G401 (cell line): ENCODE data around the gene SPIRE2. TPM values are rescaled to one million over a fixed set of nuclear protein-coding genes. Genes with fewer than 3 reads are reported as not detected.
"Not testable (repeated sequence)": the region's sequence is repeated elsewhere in the genome, so short reads cannot be mapped to it uniquely, and the experiment has no call there.

Source experiments
- DNase-seq: peaks from one replicate; pipeline ENCODE4 v3.0.0-alpha.2; 2015; ENCODE audit warnings: low spot score
- in situ Hi-C: cut with HindIII; loops from 2 replicates; pipeline ENCODE4 v1.10.0; 2016; ENCODE audit warnings: low sequenced_read_pairs, mixed read lengths
- total RNA-seq: library from RNA; depleted of rRNA; stranded (reverse); fragments of >200 nt; shearing (Covaris generic); gene quantifications from 2 replicates; pipeline ENCODE4 v1.2.3, GENCODE V29; 2014

Gene SPIRE2
- total RNA-seq, 1 experiment from 2014 or later, result 21.7 TPM

DNA sequence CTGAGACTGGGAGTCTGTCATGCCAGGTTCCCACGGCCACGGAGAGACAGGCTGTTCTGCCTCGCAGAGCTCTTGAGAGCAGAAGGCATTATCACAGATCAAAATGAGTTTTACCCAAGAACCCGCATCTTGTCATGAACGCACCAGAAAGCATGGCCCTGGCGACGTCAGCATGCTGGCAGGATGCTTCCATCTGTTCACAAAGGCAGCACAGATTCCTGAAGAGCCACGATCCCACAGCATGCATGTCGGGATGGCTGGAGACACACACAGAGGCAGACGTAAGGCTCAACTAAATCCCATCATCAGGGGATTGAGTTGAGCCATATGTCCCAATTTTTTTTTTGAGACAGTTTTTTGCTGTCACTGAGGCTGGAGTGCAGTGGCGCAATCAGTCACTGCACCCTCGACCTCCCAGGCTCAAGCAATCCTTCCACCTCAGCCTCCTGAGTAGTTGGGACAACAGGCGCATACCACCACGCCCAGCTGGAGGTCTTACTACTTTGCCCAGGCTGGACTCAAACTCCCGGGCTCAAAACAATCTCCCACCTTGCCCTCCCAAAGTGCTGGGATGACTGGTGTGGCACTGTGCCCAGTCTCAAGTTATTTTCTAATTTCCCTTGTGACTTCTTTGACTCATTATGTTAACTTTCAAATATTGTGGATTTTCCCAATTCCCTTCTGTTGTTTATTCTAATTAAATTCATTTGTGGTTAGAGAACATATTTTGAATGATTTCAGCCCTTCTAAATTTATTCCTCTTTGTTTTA is 23.0 kb upstream of the SPIRE2 start:
- in situ Hi-C loops, result no loop called here
- peak; percentile 78 for DNase-seq

- in situ Hi-C loops, DNase-seq: not testable (repeated sequence)
Measured at GRCh38 chr16:89806589-89807193, 21.6 kb upstream of the SPIRE2 start.

- DNase-seq, result no peak
- in situ Hi-C loops, result no loop called here
Measured at GRCh38 chr16:89808475-89808874, 19.8 kb upstream of the SPIRE2 start.

GRCh38 chr16:89811321-89811720 is 17.0 kb upstream of the SPIRE2 start:
- no peak for DNase-seq
- in situ Hi-C loops, result no loop called here

GRCh38 chr16:89815639-89816348 is 12.5 kb upstream of the SPIRE2 start:
- no peak for DNase-seq
- in situ Hi-C loops, result no loop called here

DNA sequence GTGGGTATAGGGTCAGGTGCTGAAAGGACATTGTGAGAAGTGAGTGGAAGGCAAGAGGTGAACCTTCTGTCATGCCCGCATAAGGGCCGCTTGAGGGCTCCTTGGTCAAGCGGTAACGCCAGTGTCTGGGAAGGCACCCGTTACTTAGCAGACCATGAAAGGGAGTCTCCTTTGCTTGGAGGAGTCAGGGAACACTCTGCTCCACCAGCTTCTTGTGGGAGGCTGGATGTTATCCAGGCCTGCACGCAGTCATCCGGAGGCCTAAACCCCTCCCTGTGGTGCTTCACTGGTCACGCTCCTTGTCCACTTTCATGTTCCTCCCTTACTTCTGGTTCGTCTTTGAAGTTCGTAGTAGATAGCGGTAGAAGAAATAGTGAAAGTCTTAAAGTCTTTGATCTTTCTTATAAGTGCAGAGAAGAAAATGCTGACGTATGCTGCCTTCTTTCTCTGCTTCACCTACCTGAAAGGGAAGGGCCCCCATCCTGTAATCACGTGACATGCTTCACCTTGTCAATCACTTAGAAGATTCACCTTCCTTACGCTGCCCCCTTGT is 9.3 kb upstream of the SPIRE2 start:
- peak; percentile 40 for DNase-seq
- in situ Hi-C loops, result not testable (repeated sequence)

GRCh38 chr16:89819448-89819847 is 8.8 kb upstream of the SPIRE2 start:
- DNase-seq, in situ Hi-C loops: not testable (repeated sequence)

- DNase-seq, result no peak
- in situ Hi-C loops, result no loop called here
Measured at GRCh38 chr16:89821438-89822187, 6.7 kb upstream of the SPIRE2 start.

DNA sequence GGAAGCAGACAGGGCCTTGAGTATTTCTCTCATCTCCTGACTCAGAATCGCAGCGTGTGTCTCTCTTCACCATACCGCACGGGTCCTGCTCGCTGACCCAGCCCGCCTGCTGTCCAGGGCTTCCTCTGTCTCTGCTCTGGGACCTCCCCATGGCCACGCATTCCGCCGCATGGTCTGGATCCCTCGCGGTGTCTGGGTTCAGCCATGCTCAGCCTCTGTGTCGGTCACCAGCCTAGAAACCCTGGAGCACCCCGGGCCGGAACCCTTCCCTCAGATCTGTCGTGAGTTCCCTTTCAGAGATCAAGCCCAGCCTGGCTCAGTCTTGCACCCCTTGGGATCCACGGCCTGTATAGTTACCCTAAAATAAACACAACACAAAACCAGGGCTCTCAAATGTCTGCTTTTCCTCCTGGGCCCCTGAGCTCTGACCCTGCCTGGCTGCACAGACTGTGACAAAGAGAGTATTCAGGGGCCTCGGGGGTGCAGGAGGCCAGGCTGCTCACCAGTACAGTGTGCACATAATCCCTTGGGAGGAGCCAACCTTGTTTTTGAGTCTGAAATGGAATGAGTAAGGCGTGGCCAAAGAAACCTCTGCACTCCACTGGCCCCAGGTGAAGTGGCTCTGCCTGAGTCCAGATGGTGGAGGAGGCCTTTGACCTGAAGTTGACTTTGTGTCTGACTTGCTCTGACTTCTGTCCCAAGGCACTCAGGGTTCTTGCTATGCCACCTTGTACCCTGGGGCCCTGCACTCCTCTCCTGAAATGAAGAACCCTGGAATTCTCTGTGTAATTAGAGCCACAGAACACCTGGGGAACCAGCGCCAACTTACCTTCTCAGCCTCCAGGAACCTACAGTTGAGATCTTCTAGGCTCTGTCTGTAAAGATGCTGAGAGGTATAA is 5.8 kb upstream of the SPIRE2 start:
- in situ Hi-C loops, result no loop called here

GRCh38 chr16:89823087-89823823 is 5.0 kb upstream of the SPIRE2 start:
- in situ Hi-C loops, result no loop called here
- DNase-seq, result no peak

More for the DNA sequence above, 5.8 kb upstream of the SPIRE2 start:
- no peak for DNase-seq

DNA sequence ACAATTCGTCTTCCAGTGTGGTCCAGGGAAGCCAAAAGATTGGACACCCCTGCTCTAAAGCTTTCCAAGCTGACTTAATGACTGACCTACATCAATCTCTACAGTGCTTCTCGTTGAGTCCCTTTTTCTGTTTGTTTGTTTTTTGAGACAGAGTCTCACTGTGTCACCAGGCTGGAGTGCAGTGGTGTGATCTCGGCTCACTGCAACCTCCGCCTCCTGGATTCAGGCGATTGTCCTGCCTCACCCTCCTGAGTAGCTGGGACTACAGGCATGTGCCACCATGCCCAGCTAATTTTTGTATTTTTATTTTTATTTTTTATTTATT is 4.5 kb upstream of the SPIRE2 start:
- in situ Hi-C loops, DNase-seq: not testable (repeated sequence)

DNA sequence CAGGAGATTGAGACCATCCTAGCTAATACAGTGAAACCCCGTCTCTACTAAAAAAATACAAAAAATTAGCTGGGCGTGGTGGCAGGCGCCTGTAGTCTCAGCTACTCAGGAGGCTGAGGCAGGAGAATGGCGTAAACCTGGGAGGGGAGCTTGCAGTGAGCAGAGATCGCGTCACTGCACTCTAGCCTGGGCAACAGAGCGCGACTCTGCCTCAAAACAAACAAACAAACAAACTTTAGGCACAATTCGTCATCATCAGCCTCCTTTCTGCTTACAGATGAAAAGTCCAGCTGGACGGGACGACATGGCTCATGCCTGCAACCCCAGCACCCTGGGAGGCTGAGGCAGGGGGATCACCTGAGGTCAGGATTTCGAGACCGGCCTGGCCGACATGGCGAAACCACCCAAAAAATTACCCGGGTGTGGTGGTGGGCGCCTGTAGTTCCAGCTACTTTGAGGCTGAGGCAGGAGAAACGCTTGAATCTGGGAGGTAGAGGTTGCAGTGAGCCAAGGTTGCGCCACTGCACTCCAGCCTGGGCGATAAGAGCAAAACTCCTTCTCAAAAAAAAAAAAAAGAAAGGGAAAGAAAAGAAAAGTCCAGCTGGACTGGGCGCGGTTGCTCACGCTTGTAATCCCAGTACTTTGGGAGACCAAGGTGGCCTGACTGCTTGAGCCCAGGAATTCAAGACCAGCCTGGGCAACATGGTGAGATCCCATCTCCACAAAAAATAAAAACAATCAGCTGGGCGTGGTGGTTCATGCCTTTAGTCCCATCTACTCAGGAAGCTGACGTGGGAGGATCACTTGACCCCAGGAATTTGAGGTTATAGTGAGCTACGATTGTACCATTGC is 1.5 kb upstream of the SPIRE2 start:
- DNase-seq, result no peak
- in situ Hi-C loops, result no loop called here

- in situ Hi-C loops, result no loop called here
- peak; percentile 67 for DNase-seq
Measured at GRCh38 chr16:89827383-89828198, 684 bp upstream of the SPIRE2 start.

GRCh38 chr16:89828870-89829629 is 775 bp downstream of the SPIRE2 start:
- in situ Hi-C loops, result no loop called here
- DNase-seq, result no peak

- in situ Hi-C loops, result no loop called here
- DNase-seq, result no peak
Measured at GRCh38 chr16:89829630-89830437, 1.6 kb downstream of the SPIRE2 start.
